Progenitor cell of endocrine pancreas (in vitro differentiated cells): ENCODE measurements around the gene ZNF468. TPM values are rescaled to one million over a fixed set of nuclear protein-coding genes. Genes with fewer than 3 reads are reported as not detected.
A peak's percentile ranks its signal among the peaks of the same experiment; 100 is the strongest.
"Not testable (repeated sequence)": the region's sequence is repeated elsewhere in the genome, so short reads cannot be mapped to it uniquely, and the experiment has no call there.

Source experiments
- DNase-seq: peaks from one replicate; pipeline ENCODE4 v3.0.0; 2021; ENCODE audit warnings: low spot score; ENCODE audit not compliant: unreplicated experiment
- H3K27ac Mint-ChIP-seq: 2 replicates; pipeline ENCODE4 v1.8.0; 2021; ENCODE audit warnings: mild to moderate bottlenecking, moderate library complexity, mixed read lengths
- H3K27me3 Mint-ChIP-seq: 2 replicates; pipeline ENCODE4 v1.8.0; 2021; ENCODE audit warnings: mixed read lengths
- H3K36me3 Mint-ChIP-seq: 2 replicates; pipeline ENCODE4 v1.8.0; 2022; ENCODE audit warnings: mixed read lengths; ENCODE audit not compliant: insufficient read depth
- H3K4me1 Mint-ChIP-seq: 2 replicates; pipeline ENCODE4 v1.8.0; 2021; ENCODE audit warnings: low read depth, mixed read lengths
- H3K4me3 Mint-ChIP-seq: 2 replicates; pipeline ENCODE4 v1.8.0; 2021; ENCODE audit warnings: low read depth, mild to moderate bottlenecking, moderate library complexity, mixed read lengths
- H3K9me3 Mint-ChIP-seq: 2 replicates; pipeline ENCODE4 v1.8.0; 2021; ENCODE audit warnings: low read depth, mixed read lengths
- CTCF ChIP-seq: fragments of 200-600 bp; sonication (generic); IDR thresholded peaks from one replicate; pipeline ENCODE4 v1.5.0; 2021; ENCODE audit warnings: antibody characterized with exemption, mild to moderate bottlenecking; ENCODE audit not compliant: unreplicated experiment
- total RNA-seq: library from RNA; stranded (reverse); gene quantifications from 2 replicates; pipeline ENCODE4 v1.2.1, GENCODE V29; 2021

ZNF468 gene
- total RNA-seq, 1 donor from 2014 or later: 38.8 TPM

- Mint-ChIP-seq H3K27me3 (no peaks in the 10 kb centered on the region), H3K9me3 (peaks cover 3% of the 10 kb centered on the region), H3K27ac (peak overlapping the region; percentile 60), H3K36me3 (no peaks in the 10 kb centered on the region), H3K4me3 (no peak overlapping the region), H3K4me1 (peaks cover 13% of the 10 kb centered on the region)
- no peak for DNase-seq
- no peak for TF ChIP-seq CTCF
Measured at GRCh38 chr19:52871466-52871865, 14.0 kb upstream of the ZNF468 start.

- peak overlapping the region; percentile 5 for H3K27ac Mint-ChIP-seq
- not testable (repeated sequence) for H3K9me3 Mint-ChIP-seq, H3K4me3 Mint-ChIP-seq, H3K27me3 Mint-ChIP-seq, DNase-seq, H3K4me1 Mint-ChIP-seq, H3K36me3 Mint-ChIP-seq
Measured at GRCh38 chr19:52868031-52868430, 10.6 kb upstream of the ZNF468 start.

- Mint-ChIP-seq H3K4me1 (peaks cover 10% of the 10 kb centered on the region), H3K27ac (peak overlapping the region; percentile 95), H3K4me3 (peak overlapping the region; percentile 87)
- DNase-seq, H3K36me3 Mint-ChIP-seq, H3K27me3 Mint-ChIP-seq, H3K9me3 Mint-ChIP-seq: not testable (repeated sequence)
Measured at GRCh38 chr19:52856540-52857377, 660 bp downstream of the ZNF468 start.

- not testable (repeated sequence) for H3K9me3 Mint-ChIP-seq, H3K27ac Mint-ChIP-seq, H3K27me3 Mint-ChIP-seq, H3K4me3 Mint-ChIP-seq, H3K4me1 Mint-ChIP-seq, DNase-seq
- peaks cover 51% of the 10 kb centered on the region for H3K36me3 Mint-ChIP-seq
Measured at GRCh38 chr19:52847352-52847751, 10.1 kb downstream of the ZNF468 start.

GRCh38 chr19:52840825-52841465 lies 16.5 kb downstream of the ZNF468 start:
- not testable (repeated sequence) for H3K4me3 Mint-ChIP-seq, H3K4me1 Mint-ChIP-seq, H3K27ac Mint-ChIP-seq, H3K27me3 Mint-ChIP-seq, DNase-seq
- H3K36me3 Mint-ChIP-seq: peaks cover 73% of the 10 kb centered on the region
- peaks cover 32% of the 10 kb centered on the region for H3K9me3 Mint-ChIP-seq

- H3K9me3 Mint-ChIP-seq, H3K27ac Mint-ChIP-seq, H3K27me3 Mint-ChIP-seq, DNase-seq, H3K4me3 Mint-ChIP-seq, H3K4me1 Mint-ChIP-seq: not testable (repeated sequence)
- H3K36me3 Mint-ChIP-seq: peaks cover 16% of the 10 kb centered on the region
Measured at GRCh38 chr19:52834289-52834688, 23.1 kb downstream of the ZNF468 start.

- not testable (repeated sequence) for H3K27ac Mint-ChIP-seq, H3K27me3 Mint-ChIP-seq, H3K4me3 Mint-ChIP-seq, DNase-seq, H3K4me1 Mint-ChIP-seq, H3K9me3 Mint-ChIP-seq
- peaks cover 11% of the 10 kb centered on the region for H3K36me3 Mint-ChIP-seq
Measured at GRCh38 chr19:52833541-52833940, 23.9 kb downstream of the ZNF468 start.

GRCh38 chr19:52829866-52830265 lies 27.6 kb downstream of the ZNF468 start:
- H3K4me3 Mint-ChIP-seq, H3K4me1 Mint-ChIP-seq, H3K9me3 Mint-ChIP-seq, H3K27me3 Mint-ChIP-seq, DNase-seq, H3K27ac Mint-ChIP-seq, H3K36me3 Mint-ChIP-seq: not testable (repeated sequence)

GRCh38 chr19:52825765-52826164 lies 31.7 kb downstream of the ZNF468 start:
- no peak overlapping the region for H3K27ac Mint-ChIP-seq
- H3K4me1 Mint-ChIP-seq: peaks cover 7% of the 10 kb centered on the region
- no peak for TF ChIP-seq CTCF
- no peaks in the 10 kb centered on the region for H3K9me3 Mint-ChIP-seq
- H3K27me3 Mint-ChIP-seq: no peaks in the 10 kb centered on the region
- no peak overlapping the region for H3K4me3 Mint-ChIP-seq
- H3K36me3 Mint-ChIP-seq: no peaks in the 10 kb centered on the region
- no peak for DNase-seq
